Stimulated activated CD8-positive, alpha-beta memory T cell treated with anti-CD3 and anti-CD28 coated beads, Interleukin-4, amount 100 ng/mL, for 48 hours (primary cell): ENCODE data around the gene AP3D1.
"Not testable (repeated sequence)": the region's sequence is repeated elsewhere in the genome, so short reads cannot be mapped to it uniquely, and the experiment has no call there.

Source experiments
- DNase-seq: peaks from one replicate; pipeline ENCODE4 v3.0.0-alpha.2; 2020

The AP3D1 gene

GRCh38 chr19:2151339-2152229 lies at the start of gene AP3D1:
Gene AP3D1, minus strand, starts transcription at chr19:2151566. Its CDS starts 232 bp downstream, at chr19:2151334.
- peak; percentile 100 for DNase-seq

- DNase-seq, result not testable (repeated sequence)
Measured at GRCh38 chr19:2200624-2201294, 49.4 kb upstream of the AP3D1 start.

- DNase-seq, result no peak
Measured at GRCh38 chr19:2199861-2200623, 48.7 kb upstream of the AP3D1 start.

DNA sequence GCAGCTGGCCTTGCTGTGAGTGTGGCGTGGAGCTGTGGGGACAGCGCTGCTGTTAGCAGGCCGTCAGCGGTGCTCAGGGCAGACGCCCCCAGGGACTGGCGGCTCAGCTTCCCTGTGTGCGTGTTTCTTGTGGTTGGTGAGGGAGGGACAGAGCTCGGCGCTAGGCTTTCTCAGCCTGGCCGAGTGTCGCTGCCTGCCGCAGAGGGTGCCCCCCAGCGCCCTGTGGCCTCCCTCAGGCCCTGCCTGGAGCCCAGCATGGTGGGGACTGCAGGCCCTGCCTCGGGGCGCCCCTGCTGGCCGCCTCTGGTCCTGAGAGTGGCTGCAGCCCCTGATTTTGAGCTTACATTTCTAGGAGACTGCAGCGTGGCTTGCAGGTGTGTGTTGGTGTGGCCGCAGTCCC lies 47.8 kb upstream of the AP3D1 start:
- no peak for DNase-seq

DNA sequence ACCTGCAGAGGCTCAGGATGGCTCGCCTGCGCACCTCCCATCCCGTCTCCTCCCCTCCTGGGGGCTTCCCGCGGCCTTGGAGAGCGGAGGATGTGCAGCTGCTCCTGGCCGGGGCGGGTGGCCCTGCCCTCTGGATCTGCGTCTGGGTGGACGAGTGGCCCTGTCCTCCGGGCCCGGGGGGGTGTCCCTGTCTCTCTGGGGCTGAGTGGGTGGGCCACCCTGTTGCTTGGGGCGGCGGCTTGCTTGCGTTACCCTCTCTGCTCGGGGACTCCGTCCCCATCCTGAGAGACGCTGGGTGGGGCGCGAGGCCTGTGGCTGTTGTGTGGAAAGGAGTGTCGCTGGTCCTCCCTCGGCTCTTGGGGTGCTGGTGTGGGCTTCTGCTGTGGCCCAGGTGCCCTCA lies 47.0 kb upstream of the AP3D1 start:
- DNase-seq, result no peak

DNA sequence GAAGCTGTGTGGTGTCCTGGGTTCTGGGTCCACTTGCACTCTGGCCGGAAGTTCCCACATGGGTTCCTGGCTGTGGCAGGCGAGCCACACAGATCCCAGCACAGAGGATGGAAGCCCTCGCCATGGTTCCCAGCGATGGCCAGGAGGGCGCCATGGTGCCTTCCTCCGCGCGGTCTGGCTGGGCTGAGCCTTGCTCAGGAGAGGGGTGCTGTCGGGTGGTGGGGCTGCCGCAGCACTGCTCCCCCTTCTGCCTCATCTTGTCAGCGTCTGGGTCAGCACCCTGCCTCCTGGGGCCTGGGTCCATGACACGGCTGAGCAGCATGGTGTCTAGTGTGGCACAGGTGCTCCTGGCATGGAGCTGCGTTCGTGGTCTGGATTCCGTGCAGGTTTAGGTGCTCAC lies 45.9 kb upstream of the AP3D1 start:
- no peak for DNase-seq

- DNase-seq, result no peak
Measured at GRCh38 chr19:2195914-2196313, 44.5 kb upstream of the AP3D1 start.

DNA sequence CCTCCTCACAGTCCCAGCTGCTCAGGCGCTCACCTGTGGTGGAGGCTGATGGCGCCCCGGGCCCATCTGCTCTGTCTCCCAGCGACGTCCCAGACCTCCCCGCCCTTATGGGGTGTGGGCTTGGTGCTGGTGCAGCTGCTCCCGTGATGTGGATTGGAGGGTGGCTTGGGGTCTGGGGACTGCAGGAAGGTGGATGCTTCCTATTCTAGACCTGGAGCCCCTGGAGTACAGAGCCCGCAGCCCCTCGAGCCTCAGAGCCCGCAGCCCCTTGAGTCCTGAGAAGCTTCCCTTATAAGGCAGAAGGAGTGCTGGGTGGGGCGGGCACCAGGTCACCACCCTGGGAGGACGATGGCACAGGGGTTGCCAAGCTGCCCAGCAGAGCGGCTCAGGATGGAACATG lies 44.0 kb upstream of the AP3D1 start:
- no peak for DNase-seq

DNA sequence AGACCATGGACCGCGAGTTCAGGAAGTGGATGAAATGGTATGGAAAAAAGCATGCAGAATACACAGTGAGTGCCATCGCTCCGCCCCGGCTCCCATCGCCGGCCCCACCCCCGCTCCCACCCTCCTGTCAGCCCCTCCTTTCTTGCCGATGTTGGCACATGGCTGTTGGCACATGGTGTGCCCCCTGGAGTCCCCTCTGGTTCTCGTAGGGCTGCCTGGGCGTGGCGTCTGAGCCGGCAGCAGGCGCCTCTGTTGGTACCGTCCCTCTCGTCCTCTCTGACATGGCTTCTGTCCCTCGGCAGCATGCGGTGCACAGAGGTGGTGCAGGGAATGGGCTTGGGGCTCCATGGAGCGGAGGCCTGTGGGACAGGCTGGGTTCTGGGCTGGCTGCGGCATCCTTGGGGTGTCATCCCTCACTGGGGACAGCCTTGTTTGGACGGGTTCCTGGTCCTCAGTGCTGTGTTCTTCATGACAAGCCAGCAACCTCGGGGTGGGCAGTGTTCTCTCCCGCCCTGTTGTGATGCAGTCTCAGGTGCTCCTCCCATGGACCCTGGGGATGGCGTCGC lies 43.2 kb upstream of the AP3D1 start:
- no peak for DNase-seq

DNA sequence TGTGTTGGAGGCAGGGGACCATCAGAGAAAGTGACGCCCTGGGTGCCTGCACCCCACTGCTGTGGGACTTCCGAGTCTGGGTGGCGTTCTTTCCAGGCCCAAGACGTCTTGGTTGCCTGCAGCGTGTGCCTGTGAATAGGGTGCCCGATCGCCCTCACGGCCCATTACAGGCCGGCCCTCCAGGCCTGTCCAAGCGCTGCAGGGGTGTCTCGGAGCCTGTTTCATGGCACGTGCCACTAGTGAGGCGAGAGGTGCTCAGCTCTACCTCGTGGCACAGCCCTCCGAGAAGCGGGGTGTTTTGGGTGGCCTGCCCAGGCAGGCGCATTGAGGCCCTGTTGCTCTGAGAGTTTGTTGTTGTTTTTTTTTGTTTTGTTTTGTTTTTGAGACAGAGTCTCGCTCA lies 42.4 kb upstream of the AP3D1 start:
- DNase-seq, result no peak

- no peak for DNase-seq
Measured at GRCh38 chr19:2192862-2193261, 41.5 kb upstream of the AP3D1 start.

DNA sequence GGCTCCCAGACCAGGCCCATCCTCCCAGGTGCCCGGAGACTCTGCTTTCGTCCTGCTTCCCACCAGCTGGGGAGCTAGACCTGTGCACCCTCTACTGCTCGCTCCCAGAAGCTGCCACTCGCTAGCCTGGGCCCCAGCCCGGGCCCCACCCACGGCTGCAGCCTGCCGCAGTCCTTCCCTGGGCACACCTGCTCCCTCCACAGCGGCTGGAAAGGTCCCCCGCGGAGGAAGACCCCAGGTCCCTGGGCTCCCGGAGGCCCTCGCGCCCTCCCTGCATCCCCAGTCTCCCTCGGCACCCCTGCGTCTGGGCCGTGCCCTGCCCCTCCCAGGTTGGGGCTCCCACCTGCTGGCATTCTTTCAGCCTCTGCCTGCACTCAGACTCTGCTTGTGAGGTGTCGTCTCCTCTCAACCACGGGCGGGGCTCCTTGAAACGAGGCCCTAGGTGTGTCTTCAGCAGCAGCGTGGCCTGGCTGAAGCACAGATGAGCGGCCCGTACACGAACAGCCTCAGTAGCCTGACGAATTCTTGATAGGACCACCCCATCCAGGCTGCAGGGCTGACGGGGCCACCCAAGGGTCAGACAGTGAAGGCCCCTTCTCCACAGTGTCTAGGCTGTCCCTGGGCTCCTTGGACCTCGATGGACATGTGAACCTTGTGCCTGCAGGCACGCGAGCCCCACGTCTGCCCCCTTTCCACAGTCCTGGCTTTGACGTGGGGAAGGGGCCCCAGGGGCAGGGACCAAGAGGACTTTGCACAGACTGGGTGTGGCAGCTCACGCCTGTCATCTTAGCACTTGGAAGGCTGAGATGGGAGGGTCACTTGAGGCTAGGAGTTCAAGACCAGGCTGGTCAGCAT lies 40.3 kb upstream of the AP3D1 start:
- DNase-seq, result no peak

DNA sequence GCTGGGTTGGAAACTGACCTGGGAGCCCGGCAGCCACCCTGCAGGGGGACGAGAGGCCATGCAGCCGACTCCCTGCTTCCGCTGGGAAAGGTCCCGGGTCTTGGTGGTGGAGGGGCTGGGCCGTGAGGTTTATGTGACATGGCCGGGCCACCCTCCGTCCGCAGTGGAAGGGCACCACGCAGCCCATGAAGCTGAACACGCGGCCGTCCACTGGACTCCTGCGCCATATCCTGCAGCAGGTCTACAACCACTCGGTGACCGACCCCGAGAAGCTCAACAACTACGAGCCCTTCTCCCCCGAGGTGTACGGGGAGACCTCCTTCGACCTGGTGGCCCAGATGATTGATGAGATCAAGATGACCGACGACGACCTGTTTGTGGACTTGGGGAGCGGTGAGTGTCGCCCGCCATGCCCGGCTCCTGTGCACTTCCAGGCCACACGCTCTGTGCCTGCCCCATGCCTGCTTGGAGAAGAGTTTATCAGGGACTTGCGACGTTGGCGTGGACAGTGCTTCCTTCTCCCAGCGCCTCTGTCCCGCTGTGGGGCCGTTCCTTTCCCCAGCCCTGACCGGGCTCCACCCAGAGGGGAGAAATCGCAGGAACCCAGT lies 39.6 kb upstream of the AP3D1 start:
- DNase-seq, result no peak

DNA sequence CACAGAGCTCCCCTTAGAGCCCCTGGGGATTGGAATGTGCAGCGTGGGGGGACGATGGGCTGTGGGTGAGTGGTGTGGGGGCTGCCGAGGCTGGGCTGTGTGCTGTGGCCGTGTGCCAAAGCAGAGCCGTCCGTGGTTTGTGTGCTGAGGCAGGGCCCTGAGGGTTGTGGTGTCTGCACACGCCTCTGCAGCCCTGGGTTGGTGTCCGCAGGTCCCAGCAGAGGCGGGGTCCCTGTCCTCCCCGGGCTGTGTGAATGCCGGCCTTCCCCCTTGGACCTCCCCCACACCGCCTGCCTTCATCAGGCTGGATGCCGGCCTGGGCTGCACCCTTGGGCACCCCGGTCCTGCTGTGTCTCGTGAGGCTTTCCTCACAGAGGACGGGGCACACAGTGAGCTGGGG lies 38.5 kb upstream of the AP3D1 start:
- no peak for DNase-seq

GRCh38 chr19:2188708-2189385 lies 37.5 kb upstream of the AP3D1 start:
- peak; percentile 48 for DNase-seq

DNA sequence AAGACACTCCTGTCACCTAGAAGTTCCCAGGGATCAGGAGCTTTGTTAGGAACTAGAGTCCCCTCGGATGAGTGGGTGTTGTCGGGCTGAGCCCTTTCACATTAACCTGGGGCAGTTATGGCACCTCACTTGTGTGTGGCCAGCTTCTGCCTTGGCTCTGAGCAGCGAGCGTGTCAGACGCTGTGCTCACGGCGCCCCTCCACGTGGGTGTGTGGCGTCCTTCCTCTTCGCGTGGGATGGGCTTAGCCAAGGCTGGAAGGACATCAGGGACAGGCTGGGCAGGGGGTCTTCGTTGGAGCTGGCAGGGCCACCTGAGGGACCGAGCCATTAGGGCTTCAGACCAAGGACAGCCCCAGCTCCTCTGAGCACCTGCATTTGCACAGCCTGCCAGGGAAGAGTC lies 35.8 kb upstream of the AP3D1 start:
- no peak for DNase-seq

DNA sequence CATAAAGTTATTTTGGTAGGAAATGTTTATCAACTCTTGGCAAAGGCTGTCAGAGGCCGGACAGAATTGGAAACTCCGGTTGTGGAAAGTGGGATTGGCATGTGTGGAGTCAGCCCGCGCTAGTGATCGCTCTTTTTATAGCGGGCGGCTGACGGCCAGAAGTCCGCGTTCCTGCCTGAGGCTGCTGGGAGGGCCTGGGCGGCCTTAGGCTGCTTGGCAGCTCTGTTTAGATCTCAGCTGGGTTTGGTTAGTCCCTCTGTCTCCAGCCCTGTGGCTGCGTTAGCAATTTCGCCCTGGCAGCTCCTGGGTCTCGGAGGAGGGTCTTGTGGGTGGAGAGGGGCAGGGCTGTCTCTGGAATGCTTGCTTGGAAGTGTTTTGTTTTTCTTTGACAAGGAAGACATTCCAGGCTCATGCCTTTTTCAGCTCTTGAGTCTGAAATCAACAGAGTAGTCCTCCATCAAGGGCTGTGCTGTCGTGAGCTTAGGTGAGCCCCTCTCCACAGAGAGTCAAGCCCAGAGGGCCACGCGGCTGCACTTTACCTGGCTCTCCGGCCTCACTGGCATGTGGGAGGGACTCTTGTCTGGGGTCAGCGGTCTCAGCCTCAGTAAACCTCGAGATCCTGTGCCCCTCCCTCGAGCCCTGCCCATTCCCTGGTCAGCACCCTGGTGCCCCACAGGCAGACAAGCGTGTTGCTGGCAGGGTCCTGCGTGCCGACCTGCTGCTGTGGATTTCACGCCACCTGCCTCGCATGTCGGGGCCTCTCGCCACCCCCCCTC lies 34.9 kb upstream of the AP3D1 start:
- no peak for DNase-seq

- DNase-seq, result no peak
Measured at GRCh38 chr19:2185734-2186070, 34.3 kb upstream of the AP3D1 start.

GRCh38 chr19:2184422-2184975 lies 33.1 kb upstream of the AP3D1 start:
- no peak for DNase-seq

DNA sequence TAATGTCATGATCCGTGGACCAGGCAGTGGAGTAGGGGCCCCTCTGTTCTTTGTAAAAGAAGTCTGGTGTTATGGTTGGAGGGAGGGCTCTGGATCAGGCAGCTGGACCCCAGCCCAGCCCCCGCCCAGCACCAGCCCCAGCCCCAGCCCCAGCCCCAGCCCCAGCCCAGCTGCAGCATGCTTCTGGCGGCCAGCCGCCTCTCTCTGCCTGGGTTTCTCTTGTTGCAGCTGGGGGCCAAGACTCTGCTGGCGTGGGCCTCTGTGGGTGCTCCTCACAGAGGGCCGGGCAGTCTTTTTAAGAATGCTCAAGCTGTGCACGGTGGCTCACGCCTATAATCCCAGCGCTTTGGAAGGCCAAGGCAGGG lies 30.2 kb upstream of the AP3D1 start:
- DNase-seq, result no peak
